HCT116 (cell line): ENCODE data around the gene ZNF208. TPM values are rescaled to one million over a fixed set of nuclear protein-coding genes. Genes with fewer than 3 reads are reported as not detected.

Experiments
- total RNA-seq: library from RNA; stranded (reverse); gene quantifications from one replicate; pipeline ENCODE4 v1.2.1, GENCODE V29; 2021; ENCODE audit not compliant: unreplicated experiment

ZNF208 gene
- total RNA-seq, 1 experiment from 2014 or later = not detected

Other genes with a start within 250 kb of the ZNF208 start
- gene ZNF100, start 243.4 kb downstream of the ZNF208 start, total RNA-seq = 8.5 TPM
- gene ZNF43, start 174.8 kb downstream of the ZNF208 start, total RNA-seq = 0.34 TPM
- not detected for gene ZNF257, start 41.5 kb upstream of the ZNF208 start, total RNA-seq
- not detected for gene ZNF676, start 186.0 kb upstream of the ZNF208 start, total RNA-seq